ENCODE results near the gene NLGN3.

- TF ChIP-seq CTCF (IDR thresholded peaks at IDR 0.05) (no peak), POLR2A (IDR thresholded peaks at IDR 0.05) (no peak)
Measured at GRCh38 chrX:71107762-71108360, 36.8 kb upstream of the NLGN3 start.
